NT2/D1 (cell line): ENCODE data around the gene FLYWCH2.

Experiments used
- YY1 ChIP-seq: IDR thresholded peaks from 2 replicates; pipeline ENCODE4 v1.6.1; 2011; ENCODE audit not compliant: insufficient read length, insufficient read depth
- ZNF274 ChIP-seq: IDR thresholded peaks from 2 replicates; pipeline ENCODE4 v1.6.1; 2011; ENCODE audit warnings: mild to moderate bottlenecking, low read depth, low read length

- TF ChIP-seq YY1 (no peak), ZNF274 (no peak)
These were observed 999 bp upstream of the FLYWCH2 start for GRCh38 chr16:2881783-2882649.
